NCI-H1694 (cell line): ENCODE measurements around the gene OLIG3.

Experiments
- DNase-seq: peaks from one replicate; lab custom pipeline; 2025; lab: John Stamatoyannopoulos, UW

The OLIG3 gene

DNA sequence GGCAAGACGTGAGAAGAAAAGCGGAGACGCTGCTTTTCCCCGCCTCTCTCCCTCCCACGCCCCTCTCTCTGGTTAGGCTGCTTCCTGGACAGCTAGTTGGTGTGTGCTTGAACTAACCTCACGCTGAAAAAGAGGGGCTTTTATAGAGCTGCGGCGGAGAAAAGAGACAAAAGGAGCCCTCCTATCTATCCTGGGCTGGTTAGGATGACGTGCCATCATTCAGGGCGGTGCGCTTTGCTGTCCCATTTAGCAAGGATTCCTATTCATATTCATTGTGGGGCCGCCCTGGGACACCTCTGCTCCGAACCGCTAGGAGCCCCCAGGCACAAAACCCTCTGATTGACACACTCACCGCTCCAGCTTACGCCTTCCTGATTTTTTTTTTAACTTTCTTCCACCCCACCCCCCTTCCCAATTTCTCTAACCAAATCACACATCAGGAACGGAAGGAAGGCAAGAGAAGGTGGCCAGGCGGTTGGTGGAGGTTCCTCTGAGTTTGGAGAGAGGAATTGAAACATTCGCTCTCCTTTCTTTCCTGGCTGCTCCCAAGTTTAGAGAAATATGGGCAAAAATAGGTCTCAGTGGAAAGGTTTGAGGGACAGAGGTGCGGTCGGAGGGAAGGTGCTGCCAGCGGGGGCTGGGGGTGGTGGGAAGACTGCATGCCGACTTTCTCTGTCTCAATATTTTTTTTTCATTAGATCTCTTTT, at the start of gene OLIG3:
TSS of gene OLIG3 (minus strand) at position 114 of the 707 bp plus-strand sequence. CDS start 224 bp downstream, outside the sequence.
- no peak for DNase-seq

DNA sequence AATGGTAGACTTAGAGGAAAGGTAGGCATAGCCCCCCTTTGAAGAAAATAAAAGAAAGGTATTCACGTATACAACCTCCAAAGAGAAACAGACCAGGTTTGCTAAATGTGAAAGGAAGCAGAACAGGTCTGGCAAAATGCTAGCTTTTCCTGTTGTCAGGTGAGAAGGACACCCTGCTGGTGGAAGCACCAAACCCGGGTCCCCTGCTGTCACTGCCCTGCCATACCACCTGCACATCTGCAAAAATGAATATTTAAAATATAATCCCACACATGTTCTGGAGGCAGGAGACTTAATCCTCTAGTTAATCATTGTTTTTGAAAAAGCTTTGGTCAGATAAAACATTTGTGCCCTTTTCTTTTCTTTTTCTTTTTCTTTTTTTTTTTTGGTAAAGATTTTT, 48.9 kb upstream of the OLIG3 start:
- no peak for DNase-seq

DNA sequence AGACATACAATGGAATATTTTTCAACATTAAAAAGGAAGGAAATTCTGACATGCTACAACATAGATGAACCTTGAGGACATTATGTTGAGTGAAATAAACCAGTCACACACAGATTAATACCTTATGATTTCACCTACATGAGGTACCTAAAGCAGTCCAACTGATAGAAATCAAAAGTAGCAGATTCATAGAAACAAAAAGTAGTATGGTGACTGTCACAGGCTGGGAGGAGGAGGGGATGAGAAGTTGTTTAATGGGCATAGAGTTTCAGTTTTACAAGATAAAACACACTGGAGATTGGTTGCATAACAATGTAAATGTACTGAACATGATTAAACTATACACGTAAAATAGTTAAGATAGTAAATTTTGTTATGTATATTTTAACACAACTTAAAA, 48.5 kb upstream of the OLIG3 start:
- no peak for DNase-seq

DNA sequence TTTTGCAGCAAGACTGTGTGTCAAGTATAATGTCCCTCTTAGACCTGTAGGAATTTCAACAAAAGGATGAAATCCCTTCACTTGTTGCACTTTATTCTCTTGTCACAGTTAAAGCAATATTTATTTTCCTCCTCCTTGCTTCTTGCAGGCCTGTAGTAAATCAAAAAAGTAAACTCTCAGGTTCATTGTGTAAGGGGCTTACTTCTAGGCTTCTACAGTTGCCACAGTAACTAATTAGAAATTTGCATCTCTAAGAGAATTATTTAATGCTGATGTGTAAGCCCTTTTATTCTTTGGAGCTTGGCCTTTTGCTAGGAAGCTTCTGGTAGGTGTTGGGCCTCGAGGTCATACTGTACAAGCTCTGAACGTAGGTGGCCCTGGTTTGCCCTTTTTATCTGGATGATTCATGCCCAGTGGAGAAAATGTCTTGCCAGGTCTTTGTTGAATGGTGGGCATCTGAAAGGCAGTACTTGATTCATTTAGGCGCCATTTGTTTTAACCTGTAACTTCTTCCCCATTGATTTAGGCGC, 47.4 kb upstream of the OLIG3 start:
- no peak for DNase-seq

DNA sequence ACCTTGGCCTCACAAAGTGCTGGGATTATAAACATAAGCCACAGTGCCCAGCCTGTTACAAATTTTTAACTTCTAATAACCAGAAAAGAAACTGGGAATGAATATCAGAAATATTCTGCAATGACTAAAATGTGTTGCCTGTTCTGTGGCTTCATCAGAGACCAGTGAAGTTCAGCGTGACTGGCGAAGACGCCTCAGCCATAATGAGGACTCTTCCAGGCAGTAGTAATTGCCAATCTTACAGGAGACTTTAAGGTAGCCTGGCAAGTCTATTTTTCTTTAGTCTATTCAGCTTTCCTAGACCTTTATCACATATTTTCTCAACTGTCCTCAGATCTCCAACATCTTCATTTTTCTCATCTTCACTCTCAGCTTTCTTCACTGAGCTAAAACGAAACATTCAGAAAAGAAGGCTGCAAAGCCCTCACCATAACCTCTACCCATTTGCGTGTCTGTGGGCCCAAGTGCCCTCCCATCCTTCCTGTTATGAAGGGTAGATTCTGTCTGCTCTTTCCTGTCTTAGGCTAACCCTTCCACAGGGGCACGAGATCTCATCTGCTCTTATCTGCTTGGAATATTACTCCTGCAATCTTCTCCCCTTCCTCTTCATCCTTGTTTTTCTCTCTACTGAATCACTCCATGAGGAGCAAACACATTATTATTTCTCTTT, 42.0 kb upstream of the OLIG3 start:
- no peak for DNase-seq

DNA sequence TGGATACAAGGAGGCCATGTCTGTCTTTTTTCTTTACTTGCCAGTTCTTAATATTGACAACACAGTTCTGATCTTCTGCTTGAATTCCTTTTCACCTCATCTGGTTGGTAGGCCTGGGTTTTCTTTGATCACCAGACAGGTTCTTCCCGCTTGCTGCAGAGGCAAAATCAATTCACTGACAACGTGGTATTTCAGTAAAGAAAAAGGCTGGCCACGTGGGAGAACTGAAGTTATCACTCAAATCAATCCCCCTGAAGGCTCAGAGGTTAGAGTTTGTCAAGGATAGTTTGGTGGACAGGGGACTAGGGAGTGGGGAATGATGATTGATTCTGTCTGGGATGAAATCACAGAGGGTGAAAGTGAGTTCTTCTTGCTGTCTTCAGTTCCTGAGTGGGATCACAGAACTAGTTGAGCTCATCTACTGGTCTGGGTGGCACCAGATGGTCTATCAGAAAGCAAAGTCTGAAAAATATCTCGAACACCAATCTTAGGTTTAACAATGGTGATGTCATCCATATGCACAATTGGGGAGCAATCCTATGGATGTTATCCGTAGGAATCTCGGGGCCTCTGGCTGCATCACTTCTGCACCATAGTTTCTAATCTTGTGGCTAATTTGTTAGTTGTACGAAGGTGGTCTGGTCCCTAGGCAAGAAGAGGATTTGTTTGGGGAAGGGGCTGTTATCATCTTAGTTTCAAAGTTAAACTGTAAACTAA, 37.3 kb upstream of the OLIG3 start:
- no peak for DNase-seq

DNA sequence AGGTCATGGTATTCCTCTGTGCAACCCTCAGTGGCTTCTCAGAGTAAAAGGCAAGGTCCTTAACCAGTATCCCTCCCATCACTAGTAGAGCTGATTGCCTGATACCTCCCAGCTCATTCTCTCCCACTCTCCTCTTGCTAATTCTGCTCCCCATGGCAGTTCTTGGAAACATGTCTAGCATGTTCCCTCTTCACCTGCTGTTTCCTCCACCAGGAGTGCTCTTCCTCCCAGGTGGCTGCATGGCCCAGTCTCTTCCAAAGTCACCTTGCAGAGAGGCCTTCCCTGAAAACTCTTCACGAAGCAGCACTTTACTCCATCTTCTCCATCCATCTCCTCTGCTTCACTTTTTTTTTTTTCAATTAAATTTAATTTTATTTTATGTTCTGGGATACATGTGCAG, 36.2 kb upstream of the OLIG3 start:
- no peak for DNase-seq

DNA sequence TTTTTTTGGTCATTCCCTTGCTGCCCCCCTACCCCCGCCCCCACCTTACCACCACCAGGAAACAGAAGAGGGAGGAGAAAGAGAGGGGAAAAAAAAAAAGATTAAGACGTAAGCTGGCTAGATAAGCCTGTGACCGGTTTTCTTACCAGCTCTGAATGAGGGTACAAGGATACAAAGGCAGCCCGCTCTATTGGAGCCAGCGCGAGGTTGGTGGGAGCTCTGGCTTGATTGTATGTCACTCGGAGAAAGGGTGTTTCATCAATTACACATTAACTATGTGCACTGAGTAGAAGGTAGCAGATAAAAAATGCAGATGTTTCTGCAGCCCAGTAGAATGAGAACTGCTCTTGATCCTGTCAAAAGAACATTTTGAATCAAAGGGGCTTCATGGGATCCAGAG, 28.6 kb upstream of the OLIG3 start:
- no peak for DNase-seq

DNA sequence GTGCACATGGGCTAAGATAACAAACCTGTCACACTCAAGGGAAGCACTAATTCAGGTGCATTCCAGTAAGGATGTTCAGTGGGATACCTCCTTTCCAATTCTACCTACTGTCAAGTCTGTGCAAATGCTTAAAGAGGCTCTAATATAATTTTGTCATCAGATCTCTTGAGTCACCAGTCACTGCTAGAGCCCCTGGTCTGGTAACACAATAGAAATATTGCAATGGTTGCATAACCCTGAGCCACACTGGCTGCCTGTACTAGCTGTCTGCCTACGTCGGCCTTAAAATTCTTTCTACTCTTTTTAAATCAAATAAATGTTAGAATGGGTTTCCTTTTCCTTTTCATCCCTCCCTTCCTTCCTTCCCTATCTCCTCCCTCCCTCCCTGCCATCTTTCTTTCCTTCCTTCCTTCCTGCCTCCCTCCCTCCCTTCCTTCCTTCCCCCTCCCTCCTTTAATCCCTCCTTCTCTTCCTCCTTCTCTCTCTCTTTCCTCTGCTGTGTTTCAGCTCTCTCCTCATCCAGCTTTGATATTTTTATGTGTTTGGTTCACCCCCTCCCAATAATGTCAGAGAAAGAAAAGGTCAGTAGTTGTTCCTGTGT, 28.1 kb upstream of the OLIG3 start:
- no peak for DNase-seq

DNA sequence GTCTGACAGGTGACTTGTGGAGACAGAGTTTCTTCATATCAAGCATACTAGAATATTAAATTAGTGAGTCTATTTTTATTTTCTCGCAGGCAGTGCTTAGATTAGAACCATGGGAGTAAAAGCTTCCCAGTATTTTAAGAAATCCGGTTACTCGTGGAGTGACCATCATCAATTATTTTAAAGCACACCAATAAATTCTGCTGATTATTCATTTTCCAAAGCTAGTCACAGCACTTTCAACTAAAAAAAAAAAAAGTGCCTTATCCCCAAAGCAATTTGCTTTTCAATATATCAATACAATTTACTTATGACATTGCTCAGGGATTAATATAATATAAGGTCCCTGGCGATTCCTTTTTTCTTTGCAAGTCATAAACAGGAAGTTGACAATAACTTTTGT, 26.3 kb upstream of the OLIG3 start:
- no peak for DNase-seq

DNA sequence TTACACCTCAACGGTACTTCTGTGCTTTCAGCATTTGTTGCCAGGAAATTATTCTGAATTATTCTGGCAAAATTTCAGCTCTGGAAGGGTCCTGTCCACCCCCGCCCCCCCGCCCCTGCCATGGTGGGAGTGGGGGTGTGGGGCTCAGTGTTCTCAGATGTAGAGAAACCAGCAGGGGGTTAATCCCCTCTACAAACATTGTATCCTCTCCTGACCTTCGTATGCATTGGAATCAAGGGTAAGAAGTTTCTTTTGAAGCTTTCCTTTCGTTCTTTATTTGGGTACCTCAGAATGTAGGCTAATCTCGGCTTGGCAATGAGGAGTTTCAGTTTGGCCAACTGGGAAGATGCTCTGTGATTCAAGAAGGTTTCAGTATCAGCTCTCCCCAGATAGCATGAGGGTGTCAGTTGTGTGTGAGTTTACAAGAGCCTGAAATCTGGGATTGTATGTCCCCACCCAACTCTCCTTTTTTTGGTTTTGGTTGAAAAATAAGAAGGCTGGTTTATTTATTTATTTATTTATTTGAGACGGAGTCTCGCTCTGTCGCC, 25.5 kb upstream of the OLIG3 start:
- DNase-seq: no peak

DNA sequence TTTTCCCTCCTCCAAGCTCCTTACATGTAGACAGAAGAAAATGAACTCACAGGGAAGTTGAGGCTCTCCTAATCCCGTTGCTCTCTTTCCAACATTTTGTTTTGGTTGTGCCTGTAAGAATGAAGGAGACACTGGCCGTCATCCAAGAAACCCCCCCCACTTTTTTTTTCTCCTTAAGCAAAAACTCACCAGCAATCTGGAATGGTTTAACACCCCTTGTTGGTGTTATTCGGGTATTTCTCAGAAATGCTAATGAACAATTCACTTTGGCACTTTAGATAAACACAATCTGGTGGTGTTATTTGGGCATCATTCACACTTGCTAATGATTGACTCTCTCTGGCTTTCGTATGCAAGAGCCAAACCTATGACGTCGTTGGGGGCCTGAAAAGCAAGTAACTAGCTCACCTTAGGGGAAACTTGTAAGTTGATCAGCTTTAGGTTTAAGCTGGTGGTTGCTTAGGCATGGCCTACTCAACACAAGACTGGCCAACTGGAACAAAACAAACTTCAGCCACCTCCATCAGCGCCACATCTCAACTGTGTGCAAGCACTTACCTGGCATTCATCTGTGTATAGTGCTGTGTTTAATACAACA, 24.3 kb upstream of the OLIG3 start:
- DNase-seq: no peak

DNA sequence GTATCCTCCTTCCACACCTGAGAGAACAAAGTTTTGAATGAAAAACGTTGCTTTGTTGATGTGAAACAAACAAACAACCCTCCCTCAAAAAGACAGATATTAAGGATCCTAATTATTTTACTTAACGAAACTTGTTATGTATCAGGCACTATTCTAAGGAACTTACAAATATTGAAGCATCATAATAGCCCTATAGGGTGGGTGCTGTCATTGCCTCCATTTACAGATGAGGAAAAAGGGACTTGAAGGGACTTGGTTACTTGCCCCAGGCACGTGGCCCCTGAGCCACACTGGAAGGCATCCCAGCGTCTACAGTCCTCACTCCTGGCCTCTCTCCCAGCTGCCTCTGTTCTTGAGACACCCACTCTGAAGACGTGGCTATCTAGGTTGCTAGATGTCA, 20.2 kb upstream of the OLIG3 start:
- DNase-seq: no peak

DNA sequence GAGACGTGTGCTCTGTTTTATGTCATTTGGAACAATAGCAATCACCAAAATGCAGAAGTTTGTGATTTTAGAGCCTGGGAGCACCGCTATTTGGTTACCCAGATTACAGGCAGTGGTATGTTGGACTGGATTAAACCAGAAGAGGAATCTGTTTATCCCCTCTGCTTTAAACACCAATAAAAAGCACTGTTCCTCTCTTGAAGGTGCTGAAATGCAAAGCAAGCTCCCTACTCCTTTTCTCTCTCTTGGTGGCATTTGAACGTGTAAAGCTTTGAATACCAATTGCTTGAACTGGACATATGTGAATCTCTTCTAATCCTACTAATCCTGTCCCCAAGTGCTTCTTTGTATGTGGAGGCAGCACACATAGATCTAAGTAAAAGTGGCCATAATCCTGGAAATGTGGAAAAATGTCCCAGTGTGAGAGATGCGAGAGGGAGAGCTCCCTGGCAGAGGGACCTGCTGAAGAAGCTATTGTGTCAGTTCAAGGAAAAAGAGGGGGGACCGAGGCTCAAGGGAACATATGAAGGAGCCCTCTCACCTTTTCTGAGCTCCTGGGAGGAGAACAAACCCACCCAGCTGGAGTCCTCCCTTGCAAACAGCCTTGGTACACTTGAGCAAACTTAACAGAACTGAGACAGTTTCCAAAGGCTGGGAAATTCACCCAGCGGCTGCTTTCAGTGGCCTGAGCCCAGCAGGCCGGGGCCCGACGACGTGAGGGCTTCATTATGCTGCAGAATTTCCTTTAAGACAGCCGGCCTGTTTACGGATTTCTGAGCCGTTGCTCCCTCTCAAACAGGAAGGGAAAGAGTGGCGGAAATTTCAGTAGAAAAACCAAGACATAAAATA, 18.8 kb upstream of the OLIG3 start:
- no peak for DNase-seq

DNA sequence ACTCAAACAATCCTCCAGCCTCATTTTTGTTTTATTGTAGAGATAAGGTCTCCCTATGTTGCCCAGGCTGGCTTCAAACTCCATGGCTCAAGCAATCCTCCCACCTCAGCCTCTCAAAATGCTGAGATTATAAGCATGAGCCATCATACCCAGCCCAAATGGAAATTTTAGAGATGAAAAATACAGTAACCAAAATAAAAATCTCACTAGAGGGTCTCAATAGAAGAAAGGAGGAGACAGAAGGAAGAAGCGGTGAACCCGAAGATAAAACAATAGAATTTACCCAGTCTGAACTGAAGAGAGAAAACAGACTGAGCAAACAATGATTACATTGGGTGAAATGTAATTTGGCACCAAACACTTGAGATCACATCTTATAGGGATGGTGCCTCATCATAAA, 16.7 kb upstream of the OLIG3 start:
- no peak for DNase-seq

DNA sequence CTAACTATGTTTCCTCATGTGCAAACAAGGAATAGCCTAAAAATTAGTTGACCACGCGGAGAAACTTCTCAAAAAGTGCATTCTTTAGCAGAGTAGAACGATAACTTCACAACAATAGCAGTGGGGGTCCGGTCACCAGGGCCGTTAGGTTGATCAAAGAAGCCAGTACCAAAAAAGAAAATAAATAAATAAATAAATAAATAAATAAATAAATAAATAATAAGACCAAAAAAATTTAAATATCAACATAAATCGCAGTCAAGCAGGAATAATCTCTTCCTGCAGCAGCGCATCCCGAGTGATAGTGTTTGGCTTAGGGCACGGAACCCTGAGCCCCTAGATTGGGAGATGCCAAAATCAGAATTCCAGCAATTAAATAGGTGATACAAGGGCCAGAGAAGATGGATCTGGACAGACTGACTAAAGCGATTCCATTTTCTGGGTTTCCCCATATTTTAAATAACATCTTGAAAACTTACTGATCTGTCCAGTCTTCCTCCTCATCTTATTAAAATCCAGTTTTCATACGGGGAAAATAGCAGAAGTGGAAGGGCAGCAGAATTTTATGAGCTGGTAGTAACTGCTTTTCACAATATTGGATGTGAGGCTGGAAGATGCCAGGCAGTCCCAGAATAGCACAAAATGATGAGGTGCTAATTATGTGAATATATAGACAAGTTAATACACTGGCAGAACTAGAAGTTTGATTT, 4.4 kb upstream of the OLIG3 start:
- no peak for DNase-seq

DNA sequence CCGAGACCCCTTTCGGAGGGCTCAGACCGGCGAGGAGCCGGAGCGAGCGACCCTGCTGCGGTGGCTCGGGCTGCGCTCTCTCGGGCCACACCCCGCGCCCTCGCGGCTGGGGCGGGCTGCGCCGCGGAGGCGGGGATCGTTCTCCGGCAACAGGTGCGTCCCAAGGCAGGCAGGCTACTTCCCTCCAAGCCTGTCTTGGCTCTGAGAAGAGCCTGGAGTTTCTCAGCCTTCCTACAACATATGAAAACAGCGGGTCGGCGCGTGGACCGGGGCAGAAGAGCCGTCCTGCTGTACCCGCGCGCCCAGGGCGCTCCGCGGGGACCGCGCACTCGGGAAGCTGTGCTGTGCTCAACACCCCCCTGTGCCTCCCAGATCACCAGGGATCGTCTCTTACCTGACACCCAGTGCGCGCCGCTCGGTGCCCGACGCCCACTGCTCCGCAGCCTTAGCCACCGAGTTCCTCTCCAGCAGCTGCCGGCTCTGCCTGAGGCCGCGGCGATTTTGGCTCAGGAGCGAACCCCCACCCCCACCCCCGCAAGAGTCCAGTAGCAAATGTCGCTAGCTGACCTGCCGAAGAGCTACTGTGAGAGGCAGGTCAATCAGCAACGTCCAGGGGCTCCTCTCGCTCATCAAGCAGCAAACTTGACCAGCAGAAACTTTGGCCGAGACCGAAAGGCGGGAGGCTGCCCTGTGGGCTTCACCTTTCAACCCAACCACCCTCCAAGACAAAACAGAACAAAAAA, 3.7 kb upstream of the OLIG3 start:
- no peak for DNase-seq

DNA sequence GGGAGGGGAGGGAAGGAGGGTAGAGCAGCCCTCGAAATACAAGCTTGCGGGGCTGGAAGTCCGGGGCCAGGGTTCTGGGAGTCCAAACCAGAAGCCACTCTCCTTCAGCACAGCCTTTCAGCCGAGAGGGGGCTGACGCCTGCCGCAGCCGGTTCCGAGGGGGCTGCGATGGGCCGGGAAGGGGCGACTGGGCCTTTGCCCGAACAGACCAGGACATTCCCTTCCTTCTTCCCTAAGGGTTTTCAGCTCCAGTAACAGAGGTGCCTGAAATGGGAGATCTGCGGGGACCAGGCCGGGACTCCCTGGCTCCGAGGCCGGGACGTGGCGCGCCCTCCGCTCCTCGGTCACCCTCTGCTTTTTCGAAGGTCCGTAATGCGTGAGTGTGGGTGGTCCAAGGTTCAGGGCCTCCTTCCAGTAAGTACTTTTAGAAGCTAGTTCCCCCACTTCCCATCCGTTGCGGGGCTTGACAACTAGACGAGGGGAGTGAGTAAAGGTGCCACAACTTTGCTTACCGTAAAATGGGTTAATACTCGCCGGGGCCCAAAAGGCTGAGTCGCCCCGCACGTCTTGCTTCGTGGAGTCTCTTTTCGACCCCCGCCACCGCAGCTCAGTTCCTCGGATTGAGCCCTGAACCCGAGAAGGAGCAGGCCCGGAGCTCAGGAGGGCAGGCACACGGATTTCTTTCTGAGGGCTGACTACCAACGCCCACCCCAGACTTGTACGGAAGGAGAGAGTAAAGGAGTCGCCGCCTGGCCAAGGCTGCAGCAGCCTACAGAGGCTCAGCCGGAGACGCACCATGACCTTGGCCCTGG, 2.9 kb upstream of the OLIG3 start:
- no peak for DNase-seq

DNA sequence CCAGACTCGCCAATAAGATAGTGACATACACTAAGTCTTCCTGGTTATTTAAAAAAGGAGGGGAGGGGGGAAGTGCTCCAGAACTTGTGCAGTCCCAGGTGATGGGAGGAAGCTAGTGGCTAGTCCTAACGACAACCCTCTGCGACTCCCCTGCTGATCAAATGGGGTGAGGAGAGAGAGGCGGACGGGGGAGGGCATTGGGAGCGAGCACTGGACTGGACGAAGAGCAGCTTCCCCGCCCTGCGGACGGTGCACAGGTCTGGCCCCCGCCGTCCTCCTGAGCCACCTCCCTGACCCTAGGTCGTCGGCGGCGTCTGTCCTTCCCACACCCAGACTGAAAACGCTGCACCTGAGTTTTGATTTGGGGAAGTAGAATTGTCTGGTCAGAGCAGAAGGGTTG, 2.2 kb upstream of the OLIG3 start:
- DNase-seq: no peak
